SK-N-MC (cell line): ENCODE measurements around the gene TSPAN4.
A peak's percentile ranks its signal among the peaks of the same experiment; 100 is the strongest.

Experiments used
- DNase-seq: peaks from one replicate; pipeline ENCODE4 v3.0.0-alpha.2; 2011; ENCODE audit warnings: low read depth, low spot score
- H3K27ac ChIP-seq: fragments of 200-600 bp; sonication (generic); 2 replicates; pipeline ENCODE4 v1.5.1; 2016; ENCODE audit warnings: mixed run types
- H3K36me3 ChIP-seq: fragments of 200-600 bp; sonication (generic); 2 replicates; pipeline ENCODE4 v1.6.1; 2017; ENCODE audit warnings: antibody characterized with exemption, low read length, mixed read lengths; ENCODE audit not compliant: insufficient read depth
- H3K4me3 ChIP-seq: fragments of 200-600 bp; sonication (generic); 2 replicates; pipeline ENCODE4 v1.5.1; 2016
- H3K9ac ChIP-seq: fragments of 200-600 bp; sonication (generic); 2 replicates; pipeline ENCODE4 v1.8.0; 2017; ENCODE audit warnings: mixed run types, mixed read lengths; ENCODE audit not compliant: insufficient read length
- H3K9me3 ChIP-seq: fragments of 200-600 bp; sonication (generic); 2 replicates; pipeline ENCODE4 v1.6.1; 2017; ENCODE audit warnings: low read depth, mild to moderate bottlenecking, antibody characterized with exemption, low read length, moderate library complexity, mixed read lengths
- EZH2 ChIP-seq: fragments of 200-600 bp; sonication (generic); IDR thresholded peaks from one replicate; pipeline ENCODE4 v1.6.1; 2017; ENCODE audit warnings: antibody characterized with exemption
- FOXP2 ChIP-seq: optimal IDR thresholded peaks from 2 replicates; pipeline ENCODE3; 2011; ENCODE audit warnings: mild to moderate bottlenecking, moderate library complexity; ENCODE audit not compliant: insufficient read depth; ENCODE audit errors: extremely low read length, control extremely low read depth
- POLR2AphosphoS5 ChIP-seq: IDR thresholded peaks from 2 replicates; pipeline ENCODE4 v1.6.1; 2012; ENCODE audit warnings: mild to moderate bottlenecking, low read depth, low read length, borderline replicate concordance

TSPAN4 gene

DNA sequence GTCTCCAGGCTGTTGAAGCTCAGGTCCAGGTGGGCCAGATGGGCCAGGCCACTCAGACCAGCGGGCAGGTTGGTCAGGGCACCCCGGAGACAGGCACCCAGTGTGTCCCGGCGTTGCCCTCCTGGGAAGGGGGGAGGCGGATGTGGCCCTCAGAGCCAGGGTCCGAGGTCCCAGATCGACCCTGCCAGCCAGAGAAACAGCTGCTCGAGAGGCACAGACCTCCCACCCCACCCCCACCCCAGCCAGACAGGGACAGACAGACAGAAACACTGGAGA lies 39.2 kb upstream of the TSPAN4 start:
- Histone ChIP-seq H3K27ac (no peak overlapping the region), H3K9ac (no peak overlapping the region), H3K9me3 (no peaks in the 10 kb centered on the region), H3K4me3 (peak overlapping the region; percentile 83), H3K36me3 (no peaks in the 10 kb centered on the region; the same call in 1 of the 2 replicates)
- no peak for TF ChIP-seq POLR2AphosphoS5
- no peak for TF ChIP-seq EZH2
- TF ChIP-seq FOXP2: no peak
- DNase-seq: no peak

DNA sequence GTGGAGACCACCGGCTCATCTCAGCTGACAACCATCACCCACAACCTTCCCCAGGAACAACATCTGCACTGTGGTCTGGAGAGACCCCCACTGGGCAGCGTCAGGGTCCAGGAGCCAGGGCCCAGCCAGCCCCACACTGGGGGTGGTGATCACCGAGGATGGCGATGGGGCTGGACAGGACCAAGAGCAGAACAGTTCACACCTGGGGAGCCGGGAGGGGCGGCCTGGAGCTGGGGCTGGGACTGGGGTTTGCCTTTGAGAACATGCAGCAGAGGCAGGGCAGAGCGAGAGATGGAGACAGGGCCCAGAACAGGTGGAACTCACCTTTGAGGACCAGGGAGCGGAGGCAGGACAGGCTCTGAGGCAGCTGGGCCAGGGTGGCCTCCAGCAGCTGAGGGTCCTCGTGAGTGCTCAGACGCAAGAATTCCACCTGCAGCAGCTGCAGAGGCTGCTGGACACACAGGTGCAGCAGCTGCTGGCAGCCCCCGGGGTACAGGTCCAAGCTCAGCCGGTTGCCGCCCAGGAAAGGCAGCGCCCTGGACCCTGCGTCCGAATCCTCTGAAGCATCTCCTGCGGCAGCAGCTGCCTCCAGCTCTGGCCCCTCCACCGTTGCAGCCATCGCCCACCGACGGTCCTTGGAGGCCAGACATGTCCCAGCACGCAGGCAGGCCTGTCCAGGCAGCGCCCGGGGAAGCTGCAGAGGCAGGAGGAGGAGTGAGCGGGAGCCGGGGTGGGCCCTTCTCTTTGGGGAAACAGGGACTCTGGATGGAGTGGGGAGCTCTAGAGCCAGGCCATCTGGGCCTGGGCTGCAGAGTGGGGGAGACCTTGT lies 38.7 kb upstream of the TSPAN4 start:
- DNase-seq: no peak
- Histone ChIP-seq H3K9me3 (no peaks in the 10 kb centered on the region), H3K27ac (no peak overlapping the region), H3K36me3 (no peaks in the 10 kb centered on the region; the same call in 1 of the 2 replicates), H3K4me3 (peak overlapping the region; percentile 83), H3K9ac (peak overlapping the region; percentile 72)
- TF ChIP-seq FOXP2 (no peak), EZH2 (no peak), POLR2AphosphoS5 (no peak)

DNA sequence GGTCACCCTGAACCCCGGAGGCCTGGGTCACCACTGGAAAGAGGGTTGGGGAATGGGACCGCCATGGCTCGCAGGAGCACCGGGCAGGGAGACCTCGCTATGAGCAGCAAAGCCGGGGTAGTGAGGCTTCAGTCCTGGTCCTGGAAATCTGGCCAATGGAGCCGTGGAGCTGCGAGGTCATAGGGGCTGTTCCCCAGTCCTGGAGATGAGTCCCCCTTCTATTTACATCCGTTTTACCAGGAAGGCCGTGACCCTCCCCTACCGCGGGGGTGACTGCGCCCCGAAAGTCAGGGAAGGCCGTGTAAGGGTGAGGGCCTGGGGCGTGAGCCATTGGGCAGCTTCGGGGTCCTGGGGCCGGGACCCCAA lies 38.1 kb upstream of the TSPAN4 start:
- no peak for DNase-seq
- no peaks in the 10 kb centered on the region; the same call in 1 of the 2 replicates for H3K36me3 ChIP-seq
- H3K9me3 ChIP-seq: no peaks in the 10 kb centered on the region
- TF ChIP-seq POLR2AphosphoS5: no peak; the same call in 1 of the 2 replicates
- TF ChIP-seq FOXP2: no peak
- TF ChIP-seq EZH2: no peak
- peak overlapping the region; percentile 83 for H3K4me3 ChIP-seq
- H3K9ac ChIP-seq: peak overlapping the region; percentile 72
- H3K27ac ChIP-seq: peak overlapping the region; percentile 54; the same call in 1 of the 2 replicates

DNA sequence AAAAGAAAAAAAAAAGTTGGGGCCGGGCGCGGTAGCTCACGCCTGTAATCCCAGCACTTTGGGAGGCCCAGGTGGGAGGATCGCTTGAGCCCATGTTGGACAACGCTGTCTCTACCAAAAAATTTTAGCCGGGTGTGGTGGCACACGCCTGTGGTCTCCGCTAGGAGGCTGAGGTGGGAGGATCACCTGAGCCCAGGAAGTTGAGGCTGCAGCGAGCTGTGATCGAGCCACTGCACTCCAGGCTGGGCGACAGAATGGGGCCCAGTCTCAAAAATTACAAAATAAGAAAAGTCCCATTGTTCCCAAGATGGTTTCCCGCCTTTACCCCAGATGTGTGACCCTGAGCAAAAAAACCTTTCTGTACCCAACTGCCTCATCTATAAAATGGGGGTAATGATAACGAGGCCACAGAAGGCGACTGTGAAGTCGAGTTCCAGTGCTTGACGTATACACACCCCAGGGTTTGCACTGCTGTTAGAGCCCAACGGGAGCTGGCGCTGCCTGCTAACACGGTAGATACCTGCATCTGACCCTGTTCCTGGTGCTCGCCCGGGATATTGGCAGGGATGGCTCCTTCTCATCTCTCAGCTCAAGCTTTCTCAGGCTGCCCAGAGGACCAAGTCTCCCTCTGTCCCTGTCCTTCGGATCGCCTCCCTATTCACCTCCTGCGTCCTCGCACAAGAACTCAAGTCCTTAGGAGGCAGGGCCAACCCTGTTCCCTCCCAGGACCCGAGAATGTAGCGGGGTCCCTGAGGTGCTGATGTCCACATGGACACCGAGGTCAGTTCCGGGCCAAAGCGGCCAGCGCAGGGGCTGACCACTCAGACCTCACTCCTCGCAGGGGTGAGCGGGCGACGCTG lies 34.0 kb upstream of the TSPAN4 start:
- TF ChIP-seq EZH2 (no peak), FOXP2 (no peak), POLR2AphosphoS5 (no peak)
- Histone ChIP-seq H3K9ac (peak overlapping the region; percentile 96), H3K4me3 (peak overlapping the region; percentile 96), H3K27ac (peak overlapping the region; percentile 99; the same call in 1 of the 2 replicates), H3K36me3 (peaks cover 34% of the 10 kb centered on the region), H3K9me3 (no peaks in the 10 kb centered on the region)
- no peak for DNase-seq

DNA sequence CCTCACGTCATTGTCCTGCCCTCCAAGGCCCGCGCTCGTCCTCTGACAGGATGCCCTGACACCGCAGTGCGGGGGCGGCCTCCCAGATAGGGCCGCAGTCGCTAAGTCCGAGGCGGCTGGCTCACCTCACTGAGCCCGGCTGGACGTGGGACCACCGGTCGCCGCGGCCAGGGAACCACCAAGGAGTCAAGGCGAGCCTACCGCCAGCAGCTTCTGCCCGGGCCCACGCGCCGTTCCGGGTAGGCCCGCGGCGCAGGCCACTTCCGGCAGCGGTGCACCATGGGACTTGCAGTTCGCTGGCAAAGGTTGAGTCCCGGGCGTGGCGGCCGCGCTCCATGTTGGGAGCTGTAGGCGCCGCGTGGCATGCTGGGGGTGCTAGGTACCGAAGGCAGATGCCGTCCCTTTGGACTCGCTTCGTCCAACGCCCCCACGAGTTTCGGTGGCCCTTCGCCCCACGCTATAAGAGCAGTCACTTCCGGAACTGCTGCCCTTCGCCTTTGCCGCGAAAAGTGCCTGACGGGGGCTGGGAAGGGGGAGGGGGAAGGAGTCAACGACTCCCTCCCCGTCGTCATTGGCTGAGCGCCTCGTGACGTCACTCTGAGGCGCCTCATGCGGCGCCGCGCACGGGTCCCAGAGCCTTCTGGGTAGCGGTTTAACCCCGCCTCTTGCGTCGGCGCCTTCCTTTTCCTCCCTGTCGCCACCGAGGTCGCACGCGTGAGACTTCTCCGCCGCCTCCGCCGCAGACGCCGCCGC lies 33.2 kb upstream of the TSPAN4 start, which contains the start of gene RPLP2:
TSS of gene RPLP2 (plus strand) at position 681 of the 753 bp plus-strand sequence. CDS start 268 bp downstream, outside the sequence.
- DNase-seq: peak; percentile 79
- Histone ChIP-seq H3K27ac (peak within 1 kb of the TSS; percentile 99), H3K36me3 (peaks cover 39% of the 10 kb centered on the region), H3K9me3 (no peaks in the 10 kb centered on the region), H3K9ac (peak within 1 kb of the TSS; percentile 96), H3K4me3 (peak within 1 kb of the TSS; percentile 96)
- TF ChIP-seq EZH2 (no peak), FOXP2 (peak; percentile 52), POLR2AphosphoS5 (peak; percentile 91)

DNA sequence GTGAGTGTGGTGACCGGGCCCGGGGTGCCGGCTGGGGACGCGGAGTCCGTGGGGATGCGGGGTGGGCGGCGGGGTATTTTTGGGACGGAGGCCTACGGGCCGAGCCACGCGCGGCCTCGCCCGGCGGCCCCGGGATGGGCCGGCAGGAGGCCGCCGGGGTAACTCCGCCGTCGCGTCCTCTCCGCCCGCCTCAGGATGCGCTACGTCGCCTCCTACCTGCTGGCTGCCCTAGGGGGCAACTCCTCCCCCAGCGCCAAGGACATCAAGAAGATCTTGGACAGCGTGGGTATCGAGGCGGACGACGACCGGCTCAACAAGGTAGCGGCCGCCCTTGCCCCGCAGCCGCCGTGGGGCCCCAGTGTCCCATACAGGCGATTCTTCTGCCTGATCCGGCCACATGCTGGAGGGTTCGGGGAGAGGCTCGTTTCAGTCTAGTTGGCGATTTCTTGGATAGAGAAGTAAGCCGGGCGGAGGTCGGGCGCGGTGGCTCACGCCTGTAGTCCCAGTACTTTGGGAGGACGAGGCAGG lies 32.5 kb upstream of the TSPAN4 start:
- peak overlapping the region; percentile 99 for H3K27ac ChIP-seq
- no peaks in the 10 kb centered on the region for H3K9me3 ChIP-seq
- TF ChIP-seq EZH2: no peak
- TF ChIP-seq FOXP2: no peak
- no peak for TF ChIP-seq POLR2AphosphoS5
- H3K4me3 ChIP-seq: peak overlapping the region; percentile 96
- peak overlapping the region; percentile 96 for H3K9ac ChIP-seq
- no peak for DNase-seq
- H3K36me3 ChIP-seq: peaks cover 39% of the 10 kb centered on the region

DNA sequence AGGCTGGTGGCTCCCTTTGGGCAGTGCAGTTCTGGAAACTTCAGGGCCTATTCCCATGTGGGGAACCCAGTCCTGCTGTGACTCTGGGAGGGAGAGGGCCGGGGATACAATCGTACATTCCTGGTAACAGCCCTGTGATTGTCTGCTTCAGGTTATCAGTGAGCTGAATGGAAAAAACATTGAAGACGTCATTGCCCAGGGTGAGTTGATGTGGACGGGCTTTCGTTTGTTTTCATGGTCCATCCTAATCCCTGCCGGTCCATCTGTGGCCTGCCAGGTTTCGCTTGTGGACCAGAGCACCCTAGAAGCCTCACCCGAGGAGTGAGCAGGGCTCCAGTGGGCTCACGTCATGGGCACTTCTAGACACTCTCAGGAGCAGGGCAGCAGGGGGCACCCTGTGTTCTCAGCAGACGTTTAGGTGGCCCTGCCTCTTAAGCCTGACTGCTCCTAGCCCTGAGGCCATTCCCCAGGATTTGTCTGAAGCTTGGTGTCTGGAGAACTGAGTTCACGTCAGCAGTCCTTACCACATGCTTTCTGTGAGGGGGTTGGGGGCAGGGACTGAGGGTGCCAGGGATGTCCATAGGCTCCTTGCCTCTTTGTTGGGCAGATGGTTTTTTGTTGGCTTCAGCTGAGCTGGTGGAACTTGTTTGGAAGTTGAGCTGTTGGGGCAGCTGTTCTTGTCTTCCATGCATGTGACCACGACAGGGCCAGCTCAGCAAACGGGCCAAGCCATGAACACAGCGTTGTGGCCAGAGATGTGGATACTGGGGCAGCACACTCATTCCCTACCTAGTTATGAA lies 31.0 kb upstream of the TSPAN4 start:
- Histone ChIP-seq H3K36me3 (peaks cover 39% of the 10 kb centered on the region), H3K9ac (peak overlapping the region; percentile 96), H3K9me3 (no peaks in the 10 kb centered on the region), H3K4me3 (peak overlapping the region; percentile 96), H3K27ac (peak overlapping the region; percentile 99)
- no peak for DNase-seq
- TF ChIP-seq EZH2: no peak
- TF ChIP-seq POLR2AphosphoS5: no peak
- TF ChIP-seq FOXP2: no peak

DNA sequence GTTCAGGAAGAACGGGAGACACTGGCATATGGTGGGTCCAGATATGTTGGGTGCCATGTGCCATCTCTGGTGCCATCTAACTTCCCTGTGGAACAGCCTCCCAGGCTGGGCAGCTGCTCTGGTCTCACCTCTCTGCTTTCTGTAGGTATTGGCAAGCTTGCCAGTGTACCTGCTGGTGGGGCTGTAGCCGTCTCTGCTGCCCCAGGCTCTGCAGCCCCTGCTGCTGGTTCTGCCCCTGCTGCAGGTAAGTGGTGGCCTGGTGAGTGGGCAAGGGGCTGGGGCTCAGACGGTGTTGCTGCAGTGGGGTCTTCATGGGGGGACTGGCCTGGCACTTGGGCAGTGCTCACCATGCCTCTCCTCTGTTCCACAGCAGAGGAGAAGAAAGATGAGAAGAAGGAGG lies 30.3 kb upstream of the TSPAN4 start:
- TF ChIP-seq EZH2 (no peak), POLR2AphosphoS5 (peak; percentile 12; the same call in 1 of the 2 replicates), FOXP2 (no peak)
- Histone ChIP-seq H3K9me3 (no peaks in the 10 kb centered on the region), H3K27ac (peak overlapping the region; percentile 99), H3K9ac (no peak overlapping the region), H3K36me3 (peaks cover 39% of the 10 kb centered on the region), H3K4me3 (no peak overlapping the region)
- no peak for DNase-seq
